H1 (cell line): ENCODE measurements around the gene PALD1. TPM values are rescaled to one million over a fixed set of nuclear protein-coding genes. Genes with fewer than 3 reads are reported as not detected.

ENCODE experiments used
- CTCF ChIA-PET: fragments of 300-600 bp; sonication (Branson Sonifier 250); formaldehyde crosslinking; loops from one replicate; lab custom pipeline; 2021; ENCODE audit not compliant: partially characterized antibody; lab: Charles Lee
- POLR2A ChIA-PET: fragments of 300-600 bp; sonication (Branson Sonifier 250); formaldehyde crosslinking; loops from one replicate; lab custom pipeline; 2021; ENCODE audit warnings: inconsistent platforms; ENCODE audit not compliant: partially characterized antibody; lab: Charles Lee
- DNase-seq, 2 experiments: peaks; one replicate each; pipeline versions ENCODE4 v3.0.0 to v3.0.0-alpha.2; 2010 to 2022; ENCODE audit warnings: low spot score in 2 of 2, low read depth in 1 of 2, mixed read lengths in 1 of 2
- FAIRE-seq: peaks from 2 replicates; lab custom pipeline; 2011; peaks lifted over from hg19 to GRCh38; lab: Jason Lieb, UNC
- H2AFZ ChIP-seq: 2 replicates; pipeline ENCODE4 v1.8.1; 2012; ENCODE audit warnings: low read length, inconsistent platforms
- H2AK5ac ChIP-seq: 2 replicates; pipeline ENCODE4 v1.6.1; 2013; ENCODE audit warnings: low read depth, low read length
- H2BK120ac ChIP-seq: replicated peaks from 2 replicates; pipeline ENCODE3; 2013; ENCODE audit warnings: low read depth, low read length, inconsistent platforms
- H2BK12ac ChIP-seq: 2 replicates; pipeline ENCODE4 v1.6.1; 2013; ENCODE audit warnings: low read depth, low read length
- H2BK15ac ChIP-seq: 2 replicates; pipeline ENCODE4 v1.6.1; 2013; ENCODE audit warnings: low read length
- H2BK20ac ChIP-seq: 2 replicates; pipeline ENCODE4 v1.6.1; 2013; ENCODE audit warnings: low read length
- H2BK5ac ChIP-seq: 2 replicates; pipeline ENCODE4 v1.6.1; 2013; ENCODE audit warnings: low read depth, low read length
- H3K14ac ChIP-seq: 2 replicates; pipeline ENCODE4 v1.6.1; 2013; ENCODE audit warnings: inconsistent platforms; ENCODE audit not compliant: insufficient read length
- H3K18ac ChIP-seq: 2 replicates; pipeline ENCODE4 v1.6.1; 2013; ENCODE audit warnings: low read length; ENCODE audit errors: extremely low read depth
- H3K23ac ChIP-seq: 2 replicates; pipeline ENCODE4 v1.6.1; 2013; ENCODE audit warnings: inconsistent platforms; ENCODE audit not compliant: insufficient read length
- H3K23me2 ChIP-seq: 2 replicates; pipeline ENCODE4 v1.6.1; 2013; ENCODE audit warnings: low read depth, low read length
- H3K27ac ChIP-seq: 2 replicates; pipeline ENCODE4 v1.6.1; 2011; ENCODE audit warnings: low read depth, low read length, inconsistent platforms
- H3K27me3 ChIP-seq, 4 experiments: replicated peaks in 1 of 4; 1 replicate in 1 of 4; 2 replicates in 3 of 4; pipeline versions ENCODE4 v1.6.1 to v1.8.1; 2011 to 2013; ENCODE audit warnings: low read length in 3 of 4, mild to moderate bottlenecking in 3 of 4, inconsistent platforms in 2 of 4, mixed read lengths in 2 of 4, moderate library complexity in 1 of 4; ENCODE audit not compliant: control insufficient read depth in 3 of 4, insufficient read depth in 3 of 4; ENCODE audit errors: extremely low read depth in 1 of 4
- H3K36me3 ChIP-seq, 4 experiments: 2 replicates each; pipeline versions ENCODE4 v1.6.1 to v1.8.1; 2011 to 2013; ENCODE audit warnings: mild to moderate bottlenecking in 4 of 4, low read length in 3 of 4, moderate library complexity in 2 of 4, control low read depth in 1 of 4, inconsistent platforms in 1 of 4; ENCODE audit not compliant: insufficient read depth in 4 of 4, control insufficient read depth in 2 of 4
- H3K4ac ChIP-seq: replicated peaks from 2 replicates; pipeline ENCODE3; 2013; ENCODE audit warnings: low read length, low read depth, mixed read lengths, inconsistent platforms; ENCODE audit not compliant: insufficient read length
- H3K4me1 ChIP-seq, 4 experiments: replicated peaks in 1 of 4; 1 replicate in 1 of 4; 2 replicates in 3 of 4; pipeline versions ENCODE4 v1.6.1 to v1.8.1; 2011 to 2013; ENCODE audit warnings: low read length in 3 of 4, inconsistent platforms in 2 of 4, mixed read lengths in 1 of 4; ENCODE audit not compliant: insufficient read depth in 4 of 4, control insufficient read depth in 3 of 4
- H3K4me2 ChIP-seq, 2 experiments: 2 replicates each; pipeline versions ENCODE4 v1.6.1 to v1.8.1; 2011 to 2013; ENCODE audit warnings: low read depth in 2 of 2, low read length in 2 of 2, control low read depth in 1 of 2, inconsistent platforms in 1 of 2, mild to moderate bottlenecking in 1 of 2; ENCODE audit not compliant: insufficient read depth in 1 of 2
- H3K4me3 ChIP-seq, 4 experiments: fragments of 200-600, 300-600 bp in 1 of 4; sonication (generic), shearing (Covaris generic), sonication (Bioruptor Twin) in 1 of 4; 2 replicates each; pipeline versions ENCODE4 v1.5.1 to v1.8.1; 2011 to 2016; ENCODE audit warnings: low read length in 4 of 4, low read depth in 3 of 4, control low read depth in 2 of 4, inconsistent platforms in 2 of 4, mild to moderate bottlenecking in 2 of 4, mixed read lengths in 1 of 4, moderate library complexity in 1 of 4; ENCODE audit not compliant: insufficient read depth in 2 of 4; ENCODE audit errors: extremely low read depth in 1 of 4
- H3K56ac ChIP-seq: replicated peaks from 2 replicates; pipeline ENCODE3; 2013; ENCODE audit warnings: low read depth, mild to moderate bottlenecking, mixed read lengths, low read length, inconsistent platforms; ENCODE audit not compliant: insufficient read length
- H3K79me1 ChIP-seq: 2 replicates; pipeline ENCODE4 v1.6.1; 2013; ENCODE audit warnings: low read depth, low read length, control low read depth
- H3K79me2 ChIP-seq, 2 experiments: 2 replicates each; pipeline versions ENCODE4 v1.6.1 to v1.8.1; 2012 to 2013; ENCODE audit warnings: low read length in 2 of 2, mild to moderate bottlenecking in 2 of 2, inconsistent platforms in 1 of 2; ENCODE audit not compliant: insufficient read depth in 2 of 2, control insufficient read depth in 1 of 2
- H3K9ac ChIP-seq, 4 experiments: replicated peaks in 1 of 4; 1 replicate in 1 of 4; 2 replicates in 3 of 4; pipeline versions ENCODE4 v1.6.1 to v1.8.1; 2011 to 2013; ENCODE audit warnings: low read depth in 3 of 4, low read length in 3 of 4, control low read depth in 2 of 4, mild to moderate bottlenecking in 2 of 4, moderate library complexity in 2 of 4, inconsistent platforms in 1 of 4; ENCODE audit errors: extremely low read depth in 1 of 4
- H3K9me3 ChIP-seq, 2 experiments: 2 replicates each; pipeline versions ENCODE4 v1.6.1 to v1.8.1; 2012 to 2013; ENCODE audit warnings: mild to moderate bottlenecking in 2 of 2, moderate library complexity in 2 of 2, control low read depth in 1 of 2, inconsistent platforms in 1 of 2, low read depth in 1 of 2, low read length in 1 of 2, mixed read lengths in 1 of 2; ENCODE audit not compliant: insufficient read depth in 2 of 2
- H4K20me1 ChIP-seq, 2 experiments: replicated peaks in 1 of 2; 2 replicates each; pipeline versions ENCODE3 to v1.8.1; 2011 to 2013; ENCODE audit warnings: inconsistent platforms in 2 of 2, low read length in 2 of 2, mild to moderate bottlenecking in 1 of 2; ENCODE audit not compliant: insufficient read depth in 2 of 2, control insufficient read depth in 1 of 2
- H4K5ac ChIP-seq: 2 replicates; pipeline ENCODE4 v1.6.1; 2013; ENCODE audit warnings: low read length, low read depth, mixed read lengths, inconsistent platforms; ENCODE audit not compliant: insufficient read length
- H4K8ac ChIP-seq: 2 replicates; pipeline ENCODE4 v1.8.0; 2013; ENCODE audit warnings: mild to moderate bottlenecking, moderate library complexity, low read length, inconsistent platforms; ENCODE audit not compliant: insufficient read depth; ENCODE audit errors: extremely low read depth
- H4K91ac ChIP-seq: replicated peaks from 2 replicates; pipeline ENCODE3; 2013; ENCODE audit warnings: low read length, mixed read lengths, inconsistent platforms; ENCODE audit not compliant: insufficient read length
- ATF2 ChIP-seq: IDR thresholded peaks from 2 replicates; pipeline ENCODE4 v1.6.1; 2012; ENCODE audit warnings: low read length, inconsistent platforms
- CEBPB ChIP-seq: IDR thresholded peaks from 2 replicates; pipeline ENCODE4 v1.6.1; 2012; ENCODE audit warnings: low read depth, low read length
- CREB1 ChIP-seq: IDR thresholded peaks from 2 replicates; pipeline ENCODE4 v1.6.1; 2012; ENCODE audit warnings: inconsistent platforms
- E2F6 ChIP-seq: IDR thresholded peaks from 2 replicates; pipeline ENCODE4 v1.6.1; 2012; ENCODE audit warnings: inconsistent platforms
- GABPA ChIP-seq: IDR thresholded peaks from 2 replicates; pipeline ENCODE4 v1.6.1; 2011; ENCODE audit warnings: mild to moderate bottlenecking, low read length, moderate library complexity, borderline replicate concordance; ENCODE audit not compliant: insufficient read depth
- JUND ChIP-seq: IDR thresholded peaks from 2 replicates; pipeline ENCODE4 v1.6.1; 2011; ENCODE audit warnings: mild to moderate bottlenecking, improper control_type of control experiment, low read length
- MAFK ChIP-seq: IDR thresholded peaks from 2 replicates; pipeline ENCODE4 v1.6.1; 2012; ENCODE audit warnings: low read depth, mild to moderate bottlenecking, improper control_type of control experiment, low read length
- RNF2 ChIP-seq: fragments of 200-900, 300-1000 bp; sonication (generic); IDR thresholded peaks from 2 replicates; pipeline ENCODE4 v1.7.1; 2016; ENCODE audit warnings: borderline replicate concordance, low read depth, mild to moderate bottlenecking, antibody characterized with exemption, low read length; ENCODE audit not compliant: poor library complexity, severe bottlenecking; ENCODE audit errors: missing control alignments
- SP4 ChIP-seq: IDR thresholded peaks from 2 replicates; pipeline ENCODE4 v1.6.1; 2012; ENCODE audit warnings: low read length, inconsistent platforms
- TAF1 ChIP-seq: IDR thresholded peaks from 2 replicates; pipeline ENCODE4 v1.6.1; 2011; ENCODE audit warnings: mild to moderate bottlenecking, low read depth, low read length
- WGBS, 2 experiments: shearing (Covaris generic) in 1 of 2; methylation state at CpG; one replicate each; pipeline versions ENCODE4 v1.1.6 to v1.1.7; 2013 to 2015; ENCODE audit warnings: low lambda C conversion rate in 2 of 2, mixed read lengths in 2 of 2, inconsistent platforms in 1 of 2, low coverage in 1 of 2, missing lambda C conversion rate in 1 of 2; ENCODE audit not compliant: insufficient replicate concordance in 2 of 2, insufficient coverage in 1 of 2, insufficient read length in 1 of 2; ENCODE audit errors: extremely low coverage in 1 of 2, missing lambda C conversion rate in 1 of 2; 5-methylcytosine and 5-hydroxymethylcytosine counted together
- polyA plus RNA-seq, 7 experiments: library from polyadenylated mRNA; depleted of rRNA in 3 of 7; stranded (reverse) in 5 of 7; unstranded in 2 of 7; fragments of >200 nt in 5 of 7; fragments of 200-250 nt in 2 of 7; gene quantifications; 1 replicate in 5 of 7; 2 replicates in 1 of 7; 4 replicates in 1 of 7; pipeline versions ENCODE4 v1.2.1 to v1.2.3, GENCODE V29; 2011 to 2013; ENCODE audit warnings: missing spikeins in 2 of 7, mixed read lengths in 2 of 7
- total RNA-seq: library from RNA; stranded (reverse); fragmentation: NEBNext Ultra II Directional; extraction: Animal tissue kit (Norgen Biotek cat#: 25700); gene quantifications from 2 replicates; pipeline ENCODE4 v1.2.1, GENCODE V29; 2021
- TF ChIP-seq, protein P1 (sequence below): IDR thresholded peaks from 2 replicates; pipeline ENCODE4 v1.6.1; 2011; ENCODE audit warnings: low read depth, mild to moderate bottlenecking, low read length; ENCODE audit not compliant: insufficient read depth

PALD1 gene
- total and polyA plus RNA-seq, 2 of the 8 experiments (the other 6 are each of a cell fraction or from before 2014, with no cell fraction given): 13.3 to 32.8 TPM

DNA sequence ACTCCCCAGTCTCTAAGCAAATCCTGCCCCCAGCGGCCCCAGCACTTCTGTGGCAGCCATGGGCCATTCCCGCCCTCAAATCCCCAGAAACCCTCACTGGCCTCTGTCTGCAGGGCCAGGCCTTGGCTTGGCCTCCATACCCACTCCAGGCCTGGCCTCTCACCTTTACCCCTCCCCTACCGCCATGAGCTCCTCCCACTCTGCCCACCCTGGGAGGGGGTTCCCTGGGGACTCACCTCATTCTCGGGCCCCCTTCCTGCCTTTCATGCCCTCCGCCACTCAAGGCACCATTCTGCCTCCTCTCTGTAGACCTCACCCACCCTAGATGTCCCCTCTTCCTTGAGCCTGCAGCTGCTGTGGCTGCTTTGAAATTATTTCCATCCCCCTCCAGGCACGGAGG, 83.0 kb downstream of the PALD1 start:
- H2BK120ac ChIP-seq: no peak overlapping the region
- no peak overlapping the region for H3K27ac ChIP-seq
- H3K79me2 ChIP-seq: no peaks in the 10 kb centered on the region
- peaks cover 0 to 6% (median 3%) of the 10 kb centered on the region in 4 experiments; a peak in 4 of 7 replicates for H3K4me1 ChIP-seq
- no peak overlapping the region for H2AFZ ChIP-seq
- no peak overlapping the region for H2BK20ac ChIP-seq
- H3K56ac ChIP-seq: no peak overlapping the region
- no peaks in the 10 kb centered on the region; a peak in 1 of 8 replicates for H3K36me3 ChIP-seq
- TF ChIP-seq E2F6: no peak
- no peak for TF ChIP-seq TAF1
- TF ChIP-seq SP4: no peak
- no peak for TF ChIP-seq GABPA
- no peak for TF ChIP-seq MAFK
- TF ChIP-seq RNF2: no peak
- TF ChIP-seq JUND: no peak
- TF ChIP-seq, protein P1, sequence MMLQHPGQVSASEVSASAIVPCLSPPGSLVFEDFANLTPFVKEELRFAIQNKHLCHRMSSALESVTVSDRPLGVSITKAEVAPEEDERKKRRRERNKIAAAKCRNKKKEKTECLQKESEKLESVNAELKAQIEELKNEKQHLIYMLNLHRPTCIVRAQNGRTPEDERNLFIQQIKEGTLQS: no peak
- TF ChIP-seq CEBPB: no peak
- no peak for TF ChIP-seq CREB1
- no peak for TF ChIP-seq ATF2
- no peak overlapping the region for H3K14ac ChIP-seq
- no peak overlapping the region for H4K5ac ChIP-seq
- no peak overlapping the region for H3K4me3 ChIP-seq
- H2BK5ac ChIP-seq: 0 out of 2 replicates have a peak overlapping the region, but pooled peaks have one; percentile 44
- H3K23ac ChIP-seq: no peak overlapping the region
- POLR2A ChIA-PET: no interaction called here
- CTCF ChIA-PET: interaction anchor here (0.7 to 5.7 kb wide), 15 partner anchors 10 to 315 kb away, joined by 3 to 58 read pairs (median 5); no protein-coding TSS in a partner anchor
- peaks cover 2 to 8% of the 10 kb centered on the region in 2 experiments for H4K20me1 ChIP-seq
- H3K9ac ChIP-seq: no peak overlapping the region
- no peak overlapping the region for H4K8ac ChIP-seq
- WGBS, 2 experiments: 79% methylated on average over 6 of the region's 6 CpGs; no CpG with 5 or more reads in 1 of the 2 experiments
- H3K4ac ChIP-seq: no peak overlapping the region
- no peak overlapping the region for H3K18ac ChIP-seq
- H3K27me3 ChIP-seq: no peaks in the 10 kb centered on the region
- H3K79me1 ChIP-seq: no peaks in the 10 kb centered on the region
- no peak for DNase-seq
- H3K9me3 ChIP-seq: no peaks in the 10 kb centered on the region
- H3K4me2 ChIP-seq: no peak overlapping the region
- H2AK5ac ChIP-seq: 0 out of 2 replicates have a peak overlapping the region, but pooled peaks have one; percentile 13
- H4K91ac ChIP-seq: no peak overlapping the region
- no peaks in the 10 kb centered on the region for H3K23me2 ChIP-seq
- no peak overlapping the region for H2BK12ac ChIP-seq
- FAIRE-seq: no peak
- H2BK15ac ChIP-seq: no peak overlapping the region
